Liver (tissue), 9 donors: ENCODE data around the gene AMIGO2. TPM values are rescaled to one million over a fixed set of nuclear protein-coding genes. Genes with fewer than 3 reads are reported as not detected.

Experiments
- DNase-seq: peaks from one replicate; pipeline ENCODE4 v3.0.0-alpha.2; 2017; ENCODE audit warnings: low spot score
- H3K27ac ChIP-seq, 2 donors: one replicate each; pipeline ENCODE4 v1.7.0; 2013; ENCODE audit warnings: inconsistent platforms in 2 of 2, low read length in 2 of 2, control low read depth in 1 of 2, low read depth in 1 of 2, mild to moderate bottlenecking in 1 of 2
- H3K27me3 ChIP-seq, 4 donors: one replicate each; pipeline versions ENCODE4 v1.6.1 to v1.7.0; 2013; ENCODE audit warnings: low read length in 3 of 4, inconsistent platforms in 1 of 4, mild to moderate bottlenecking in 1 of 4, moderate library complexity in 1 of 4; ENCODE audit not compliant: control insufficient read depth in 4 of 4, insufficient read depth in 4 of 4
- H3K36me3 ChIP-seq, 4 donors: one replicate each; pipeline versions ENCODE4 v1.6.1 to v1.7.0; 2013; ENCODE audit warnings: low read length in 3 of 4, mild to moderate bottlenecking in 3 of 4, low read depth in 1 of 4, moderate library complexity in 1 of 4; ENCODE audit not compliant: control insufficient read depth in 4 of 4, insufficient read depth in 3 of 4
- H3K4me1 ChIP-seq, 4 donors: one replicate each; pipeline versions ENCODE4 v1.6.1 to v1.7.0; 2013; ENCODE audit warnings: low read length in 3 of 4, mild to moderate bottlenecking in 3 of 4, moderate library complexity in 1 of 4; ENCODE audit not compliant: control insufficient read depth in 4 of 4, insufficient read depth in 4 of 4
- H3K4me3 ChIP-seq, 3 donors: one replicate each; pipeline versions ENCODE4 v1.6.1 to v1.7.0; 2013; ENCODE audit warnings: low read length in 3 of 3, control low read depth in 1 of 3, low read depth in 1 of 3, mild to moderate bottlenecking in 1 of 3
- H3K9ac ChIP-seq, 2 donors: one replicate each; pipeline ENCODE4 v1.7.0; 2013; ENCODE audit warnings: low read length in 2 of 2, mild to moderate bottlenecking in 2 of 2, moderate library complexity in 2 of 2, control low read depth in 1 of 2, low read depth in 1 of 2
- H3K9me3 ChIP-seq, 4 donors: one replicate each; pipeline versions ENCODE4 v1.6.1 to v1.7.0; 2013; ENCODE audit warnings: low read length in 3 of 4; ENCODE audit not compliant: control insufficient read depth in 4 of 4
- ATF3 ChIP-seq: IDR thresholded peaks from 2 replicates; pipeline ENCODE4 v1.6.1; 2016; ENCODE audit warnings: antibody characterized with exemption
- CTCF ChIP-seq: fragments of 150-350 bp; IDR thresholded peaks from 2 replicates; pipeline ENCODE4 v1.5.1; 2017; ENCODE audit warnings: improper control_type of control experiment, low read depth, low read length; ENCODE audit not compliant: missing input control
- EGR1 ChIP-seq, 2 donors: IDR thresholded peaks; 2 replicates each; pipeline ENCODE4 v1.6.1; 2016 to 2018; ENCODE audit warnings: antibody characterized with exemption in 2 of 2, low read depth in 2 of 2
- FOXA1 ChIP-seq: IDR thresholded peaks from 2 replicates; pipeline ENCODE4 v1.6.1; 2016; ENCODE audit warnings: antibody characterized with exemption
- FOXA2 ChIP-seq: IDR thresholded peaks from 2 replicates; pipeline ENCODE4 v1.6.1; 2016; ENCODE audit warnings: antibody characterized with exemption
- GABPA ChIP-seq, 2 donors: IDR thresholded peaks in 1 of 2; conservative IDR thresholded peaks in 1 of 2; 2 replicates each; pipeline ENCODE4 v1.6.1; 2016; ENCODE audit warnings: antibody characterized with exemption in 2 of 2, mild to moderate bottlenecking in 1 of 2, moderate library complexity in 1 of 2
- HNF4A ChIP-seq, 2 donors: conservative IDR thresholded peaks; 2 replicates each; pipeline ENCODE4 v1.6.1; 2016; ENCODE audit warnings: antibody characterized with exemption in 2 of 2, mild to moderate bottlenecking in 2 of 2
- HNF4G ChIP-seq: IDR thresholded peaks from 2 replicates; pipeline ENCODE4 v1.6.1; 2016; ENCODE audit warnings: antibody characterized with exemption
- JUND ChIP-seq, 2 donors: IDR thresholded peaks; 2 replicates each; pipeline ENCODE4 v1.6.1; 2016; ENCODE audit warnings: antibody characterized with exemption in 2 of 2
- MAX ChIP-seq: IDR thresholded peaks from 2 replicates; pipeline ENCODE4 v1.6.1; 2016; ENCODE audit warnings: antibody characterized with exemption
- NR2F2 ChIP-seq: IDR thresholded peaks from 2 replicates; pipeline ENCODE4 v1.6.1; 2016; ENCODE audit warnings: antibody characterized with exemption
- RAD21 ChIP-seq, 2 donors: IDR thresholded peaks; 2 replicates each; pipeline ENCODE4 v1.6.1; 2016; ENCODE audit warnings: antibody characterized with exemption in 2 of 2, mild to moderate bottlenecking in 2 of 2
- REST ChIP-seq: IDR thresholded peaks from 2 replicates; pipeline ENCODE4 v1.6.1; 2016; ENCODE audit warnings: antibody characterized with exemption, mild to moderate bottlenecking
- RXRA ChIP-seq, 2 donors: IDR thresholded peaks; 2 replicates each; pipeline ENCODE4 v1.6.1; 2017 to 2018; ENCODE audit warnings: antibody characterized with exemption in 2 of 2, mild to moderate bottlenecking in 1 of 2
- SP1 ChIP-seq: IDR thresholded peaks from 2 replicates; pipeline ENCODE4 v1.6.1; 2018; ENCODE audit warnings: antibody characterized with exemption, mild to moderate bottlenecking
- TAF1 ChIP-seq: conservative IDR thresholded peaks from 2 replicates; pipeline ENCODE4 v1.6.1; 2016; ENCODE audit warnings: antibody characterized with exemption, mild to moderate bottlenecking
- YY1 ChIP-seq: IDR thresholded peaks from 2 replicates; pipeline ENCODE4 v1.6.1; 2016; ENCODE audit warnings: antibody characterized with exemption, mild to moderate bottlenecking
- ZBTB33 ChIP-seq: IDR thresholded peaks from 2 replicates; pipeline ENCODE4 v1.6.1; 2016; ENCODE audit warnings: antibody characterized with exemption
- WGBS: extraction: QIAGEN DNeasy Blood & Tissue Kit; methylation state at CpG from one replicate; pipeline ENCODE4 v1.1.7; 2013; 5-methylcytosine and 5-hydroxymethylcytosine counted together
- polyA plus RNA-seq, 2 donors: library from polyadenylated mRNA; stranded (reverse) in 1 of 2; unstranded in 1 of 2; fragments of 200-250 nt in 1 of 2; fragments of >200 nt in 1 of 2; fragmentation: Nextera tagmentation in 1 of 2; extraction: Ambion mirVana in 1 of 2; gene quantifications; one replicate each; pipeline versions ENCODE4 v1.2.1 to v1.2.3, GENCODE V29; 2013 to 2015
- total RNA-seq, 2 donors: library from RNA; depleted of rRNA; stranded (reverse); fragments of >200 nt; gene quantifications; one replicate each; pipeline ENCODE4 v1.2.3, GENCODE V29; 2014
- donor health status: healthy.
- donor health status: healthy.
- donor health status: healthy.
- donor health status: healthy.
- donor health status: healthy.

Gene AMIGO2
- total and polyA plus RNA-seq, 4 donors = 1.2 to 3.5 (median 2.3) TPM

- no peak overlapping the region for H3K27ac ChIP-seq
- 76% methylated on average over 7 of the region's 7 CpGs for WGBS
- H3K4me1 ChIP-seq = peaks cover 0 to 6% (median under 1%) of the 10 kb centered on the region in 4 donors
- no peaks in the 10 kb centered on the region for H3K27me3 ChIP-seq
- no peaks in the 10 kb centered on the region for H3K9me3 ChIP-seq
- H3K9ac ChIP-seq = no peak overlapping the region
- DNase-seq = no peak
- no peak overlapping the region for H3K4me3 ChIP-seq
- no peak for TF ChIP-seq REST
- TF ChIP-seq YY1 = peak; percentile 25
- no peaks in the 10 kb centered on the region for H3K36me3 ChIP-seq
Observed at GRCh38 chr12:47097276-47097896, 17.6 kb upstream of the AMIGO2 start.

- Histone ChIP-seq H3K9me3 (no peaks in the 10 kb centered on the region), H3K27ac (no peak overlapping the region), H3K27me3 (no peaks in the 10 kb centered on the region), H3K4me3 (no peak overlapping the region), H3K9ac (no peak overlapping the region), H3K4me1 (peaks cover 0 to 6% (median under 1%) of the 10 kb centered on the region in 4 donors), H3K36me3 (no peaks in the 10 kb centered on the region)
- no peak for TF ChIP-seq HNF4G
- TF ChIP-seq MAX = no peak
- TF ChIP-seq ZBTB33 = no peak
- no peak for TF ChIP-seq ATF3
- no peak for TF ChIP-seq YY1
- no peak for TF ChIP-seq CTCF
- no peak for TF ChIP-seq JUND (IDR thresholded peaks at IDR 0.05)
- TF ChIP-seq FOXA1 = no peak
- no peak for TF ChIP-seq TAF1
- no peak for TF ChIP-seq SP1
- no peak for TF ChIP-seq RXRA (IDR thresholded peaks at IDR 0.05)
- no peak for TF ChIP-seq NR2F2
- TF ChIP-seq FOXA2 = no peak
- TF ChIP-seq REST = no peak
- TF ChIP-seq EGR1 (IDR thresholded peaks at IDR 0.05; ENCODE audit: low read depth in 2 of 2) = no peak
- TF ChIP-seq GABPA (IDR thresholded peaks at IDR 0.05 in 1 of 2, conservative IDR thresholded peaks at IDR 0.05 in 1 of 2) = no peak
- TF ChIP-seq HNF4A (conservative IDR thresholded peaks at IDR 0.05) = no peak
- no peak for TF ChIP-seq RAD21 (IDR thresholded peaks at IDR 0.05)
- no peak for DNase-seq
- 67% methylated on average over 3 of the region's 3 CpGs for WGBS
Observed at GRCh38 chr12:47095446-47096236, 15.9 kb upstream of the AMIGO2 start.
